ENCODE measurements around the gene PHEX.

The PHEX gene

DNA sequence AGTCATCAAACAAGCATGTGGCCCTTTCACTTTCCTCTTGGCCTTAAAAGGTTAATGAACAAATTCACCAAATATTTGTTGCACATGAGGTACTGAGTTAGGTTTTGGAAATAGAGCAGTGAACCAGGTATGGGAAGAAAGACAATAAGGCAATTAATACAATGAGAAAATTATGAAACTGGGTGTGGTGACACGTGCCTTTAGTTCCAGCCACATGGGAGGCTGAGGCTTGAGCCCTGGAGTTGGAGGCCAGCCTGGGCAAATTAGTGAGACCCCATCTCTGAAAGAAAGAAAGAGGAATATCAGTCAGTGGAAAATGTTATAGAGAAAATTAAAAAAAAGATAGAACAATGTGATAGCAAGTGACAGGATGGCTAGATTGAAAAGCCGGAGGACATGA is 8.1 kb downstream of the PHEX start:
- DNase-seq (ENCODE audit: low read depth in 2 of 2), result no peak

DNA sequence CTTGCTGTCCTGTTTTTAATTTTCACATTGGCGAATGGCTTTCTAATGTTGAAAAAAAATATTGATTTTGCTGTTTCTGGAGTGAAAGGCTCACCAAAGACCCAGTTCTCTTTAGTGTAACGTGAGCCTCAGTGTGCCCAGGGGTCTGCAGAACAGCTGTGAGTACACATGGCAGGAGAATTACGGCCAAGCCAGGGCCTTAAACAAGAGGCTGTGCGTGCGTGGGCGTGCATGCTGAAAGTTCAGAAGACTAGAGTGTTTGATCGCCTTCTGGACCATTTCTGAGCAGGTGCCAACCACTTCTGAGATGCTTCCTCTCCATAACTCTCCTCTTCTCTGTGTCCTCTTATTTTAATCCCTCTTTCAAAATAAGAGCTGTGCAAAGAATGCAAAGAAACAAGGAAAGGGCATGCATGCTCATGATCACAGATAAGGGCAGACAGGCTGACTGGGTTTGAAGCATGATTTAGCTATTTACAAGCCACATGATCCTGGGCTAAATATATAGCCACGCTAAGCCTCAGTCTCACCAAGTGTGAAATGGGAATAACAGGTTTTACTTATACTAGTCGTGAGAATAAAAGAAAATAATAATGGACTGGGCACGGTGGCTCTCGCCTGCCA is 9.9 kb downstream of the PHEX start:
- DNase-seq (ENCODE audit: low read depth in 2 of 2), result no peak

DNA sequence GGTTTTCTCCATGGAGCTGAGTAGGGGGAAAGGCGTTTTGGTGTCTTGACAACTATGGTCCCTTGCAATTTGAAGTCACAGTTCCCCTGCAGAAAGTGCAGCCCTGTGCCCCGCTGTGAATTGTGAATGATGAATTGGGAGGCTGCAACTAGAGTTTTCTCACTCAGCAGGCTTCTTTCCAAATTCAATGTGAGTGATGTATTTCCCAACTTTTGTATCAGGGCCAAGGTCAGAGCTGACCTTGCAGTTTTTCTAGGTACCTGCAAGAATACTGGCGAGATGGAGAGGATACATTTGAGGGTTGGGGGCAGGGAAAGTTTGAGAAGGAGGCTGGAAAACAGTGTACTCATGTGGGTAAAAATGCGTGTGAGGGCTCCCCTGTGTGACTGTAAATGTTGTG is 11.7 kb downstream of the PHEX start:
- DNase-seq (ENCODE audit: low read depth in 2 of 2), result no peak

DNA sequence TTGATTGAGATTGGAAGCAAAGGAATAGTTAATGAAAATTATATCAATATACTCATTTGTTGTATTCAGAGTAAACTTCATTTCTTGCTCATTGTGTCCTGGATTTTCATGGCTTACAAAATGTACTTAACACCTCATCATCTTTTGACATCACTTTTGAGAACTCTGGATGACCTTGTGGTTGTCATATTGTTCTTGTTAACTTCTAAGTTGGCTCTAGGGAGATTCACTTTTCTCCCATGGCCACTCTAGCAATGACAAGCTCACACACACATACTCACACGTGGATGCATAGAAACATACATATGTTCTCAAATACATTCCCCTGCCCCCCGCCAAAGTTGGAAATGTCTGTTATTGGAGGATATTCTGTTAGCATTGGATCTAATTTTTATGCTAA is 15.3 kb downstream of the PHEX start:
- no peak for DNase-seq (ENCODE audit: low read depth in 2 of 2)

DNA sequence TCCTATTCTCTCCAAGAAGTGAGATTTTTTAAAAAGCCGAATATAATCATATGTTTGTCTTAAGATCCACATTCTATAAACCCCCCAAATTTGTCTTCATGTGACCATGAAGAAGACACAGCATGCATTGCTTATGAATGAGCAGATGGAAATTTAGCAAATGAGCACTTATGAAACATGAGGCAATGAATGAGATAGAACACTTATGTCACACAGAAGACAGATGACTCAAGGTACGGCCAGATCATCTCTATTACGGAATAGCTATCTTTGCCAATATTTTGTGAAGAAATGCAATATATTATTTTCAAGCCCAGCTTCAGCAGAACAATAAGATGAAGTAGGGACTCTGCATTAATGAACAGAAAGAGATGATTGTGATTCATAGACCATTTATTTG is 21.4 kb downstream of the PHEX start:
- DNase-seq (ENCODE audit: low read depth in 2 of 2), result no peak

DNA sequence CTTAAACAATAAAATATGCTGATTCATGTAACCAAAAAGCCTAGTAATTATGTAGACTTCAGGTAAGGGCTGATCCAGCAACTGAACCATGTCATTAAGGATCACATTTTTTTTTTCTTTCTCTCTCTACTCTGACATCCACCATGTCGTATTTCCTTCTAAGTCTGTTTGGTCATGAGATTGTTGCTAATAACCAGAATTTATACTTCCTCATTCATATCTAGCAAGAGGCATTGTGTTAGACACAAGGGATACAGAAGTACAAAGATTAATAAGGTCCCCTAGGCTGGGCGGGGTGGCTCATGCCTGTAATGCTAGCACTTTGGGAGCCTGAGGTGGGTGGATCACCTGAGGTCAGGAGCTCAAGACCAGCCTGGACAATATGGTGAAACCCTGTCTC is 24.1 kb downstream of the PHEX start:
- no peak for DNase-seq (ENCODE audit: low read depth in 2 of 2)

DNA sequence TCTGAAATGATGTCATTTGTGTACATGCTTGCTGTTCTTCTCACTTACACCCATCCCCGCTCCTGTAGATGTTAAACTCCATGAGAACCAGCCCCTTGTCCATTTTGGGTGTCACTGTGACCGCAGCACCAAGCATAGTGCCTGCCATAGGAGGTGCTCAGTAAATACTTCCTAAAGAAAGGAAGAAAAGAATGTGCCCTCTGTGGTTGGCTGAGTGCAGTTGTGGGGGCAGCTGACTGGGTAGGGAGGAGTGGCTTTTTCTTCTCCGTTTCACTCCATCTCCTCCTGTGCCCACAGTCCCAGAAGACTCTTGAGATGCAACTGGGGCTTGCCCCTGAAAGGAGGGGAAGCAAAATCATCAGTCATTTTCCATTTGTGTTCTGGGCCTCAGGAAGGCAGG is 25.5 kb downstream of the PHEX start:
- no peak for DNase-seq (ENCODE audit: low read depth in 2 of 2)

DNA sequence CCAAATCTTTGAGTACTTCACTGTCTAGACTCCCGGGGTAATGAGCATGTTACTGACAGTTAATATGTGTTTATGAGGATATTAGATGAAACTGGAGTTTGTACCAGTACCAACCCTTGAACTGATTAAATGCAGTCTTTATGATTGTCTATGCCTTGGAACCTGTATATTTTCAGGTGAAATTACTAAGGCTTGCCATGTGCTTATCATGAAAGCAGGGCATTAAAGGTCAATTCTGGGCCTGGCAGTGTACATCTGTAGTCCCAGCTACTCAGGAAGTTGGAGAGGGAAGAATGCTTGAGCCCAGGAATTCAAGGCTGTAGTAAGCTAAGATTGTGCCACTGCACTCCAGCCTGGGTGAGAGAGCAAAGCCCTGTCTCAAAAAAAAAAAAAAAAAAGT is 27.6 kb downstream of the PHEX start:
- no peak for DNase-seq (ENCODE audit: low read depth in 2 of 2)

DNA sequence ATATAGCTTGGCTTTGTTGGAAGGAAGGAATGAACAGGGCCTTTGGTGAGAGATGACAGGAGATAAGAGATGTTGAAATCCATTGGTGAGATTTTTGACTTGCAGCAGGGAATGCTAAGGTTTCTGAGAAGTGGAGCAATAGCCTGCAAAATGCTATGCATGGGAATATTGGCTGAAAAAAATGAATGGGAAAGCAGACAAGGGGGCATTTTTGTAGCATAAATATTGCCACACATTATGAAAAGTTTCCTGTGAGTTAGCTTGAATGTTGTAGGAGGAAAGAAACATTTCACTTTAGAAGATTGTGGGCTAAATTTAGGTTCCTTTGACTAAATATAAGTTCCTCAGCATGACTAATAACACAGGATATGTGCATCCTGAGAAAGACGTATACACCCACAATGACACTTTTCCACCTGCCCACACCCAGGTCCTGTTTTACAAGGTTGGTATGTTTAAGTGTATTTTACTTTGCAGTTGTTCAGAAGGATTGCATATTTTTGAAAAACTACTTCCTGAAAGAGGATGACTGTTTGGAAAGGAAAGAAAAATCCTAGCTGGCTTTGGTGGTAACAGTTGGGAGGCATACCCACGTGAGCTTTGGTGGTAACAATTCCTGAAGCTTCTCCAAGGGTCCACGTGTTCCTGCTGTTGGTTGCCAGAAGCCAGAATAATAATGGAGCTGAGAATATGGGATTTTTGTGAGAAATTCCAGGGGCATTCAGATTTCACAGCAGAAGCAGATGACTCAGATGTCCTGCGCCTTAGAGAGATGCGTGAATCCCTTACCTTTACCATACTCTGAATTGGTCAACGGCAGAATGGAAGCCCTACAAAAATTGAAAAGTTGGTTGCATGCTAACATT is 28.5 kb downstream of the PHEX start:
- no peak for DNase-seq (ENCODE audit: low read depth in 2 of 2)

DNA sequence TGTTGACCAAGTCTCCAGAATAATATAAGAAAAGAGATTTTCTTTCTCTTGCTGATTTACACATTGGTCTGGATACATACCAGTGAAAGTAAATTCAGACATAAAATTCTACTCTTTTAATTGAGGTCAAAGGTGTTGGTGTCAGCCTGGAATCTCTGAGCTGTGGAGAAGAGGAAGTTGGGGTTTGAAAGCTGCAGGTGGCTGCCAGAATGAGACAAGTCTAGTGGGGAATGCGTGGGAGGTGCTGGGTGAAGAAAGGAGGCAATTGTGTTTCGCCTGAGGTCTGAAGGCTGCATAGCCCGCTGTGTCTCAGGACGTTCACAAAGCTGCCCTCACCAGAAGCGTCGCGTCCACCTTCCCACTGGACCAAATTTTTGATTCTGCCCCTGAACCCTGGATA is 31.2 kb downstream of the PHEX start:
- DNase-seq (ENCODE audit: low read depth in 2 of 2), result peak; percentile 1 to 11

DNA sequence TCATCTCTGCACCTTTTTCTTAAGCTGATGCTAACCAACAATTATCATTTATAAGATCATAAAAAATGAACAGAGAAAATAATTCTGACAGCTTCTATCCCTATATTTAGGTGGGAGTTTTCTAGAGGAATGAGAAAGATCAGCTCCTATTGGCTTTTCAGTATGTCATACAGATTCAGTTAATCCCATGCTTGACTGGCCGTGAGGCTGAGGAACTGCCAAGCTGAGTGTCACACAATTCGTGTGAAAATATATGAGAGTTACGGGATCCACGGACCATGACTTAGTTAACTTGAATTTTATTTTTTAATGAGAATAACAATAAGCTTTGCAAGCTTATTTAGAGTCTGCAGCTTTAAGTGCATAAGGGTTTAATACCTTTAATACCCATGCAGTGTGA is 37.5 kb downstream of the PHEX start:
- DNase-seq (ENCODE audit: low read depth in 2 of 2), result no peak

DNA sequence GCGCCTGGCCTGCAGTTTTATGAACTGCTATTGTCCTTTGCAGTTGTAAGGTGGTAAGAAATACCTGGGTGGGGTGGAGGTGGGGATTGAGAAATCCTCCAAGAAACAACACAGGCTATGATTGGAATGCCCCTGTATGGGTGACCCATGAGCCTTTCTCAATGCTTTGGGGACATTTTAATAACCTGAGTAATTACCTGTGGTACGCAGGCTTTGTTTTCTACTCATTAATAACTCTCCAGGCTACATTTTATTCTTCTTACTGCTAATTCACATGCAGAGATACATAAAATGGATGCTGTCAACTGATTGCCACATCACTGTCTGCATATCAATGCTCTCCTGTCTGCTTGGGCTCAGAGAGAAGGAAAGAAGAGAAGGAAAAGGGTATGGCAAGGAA is 41.8 kb downstream of the PHEX start:
- DNase-seq (ENCODE audit: low read depth in 2 of 2), result no peak

DNA sequence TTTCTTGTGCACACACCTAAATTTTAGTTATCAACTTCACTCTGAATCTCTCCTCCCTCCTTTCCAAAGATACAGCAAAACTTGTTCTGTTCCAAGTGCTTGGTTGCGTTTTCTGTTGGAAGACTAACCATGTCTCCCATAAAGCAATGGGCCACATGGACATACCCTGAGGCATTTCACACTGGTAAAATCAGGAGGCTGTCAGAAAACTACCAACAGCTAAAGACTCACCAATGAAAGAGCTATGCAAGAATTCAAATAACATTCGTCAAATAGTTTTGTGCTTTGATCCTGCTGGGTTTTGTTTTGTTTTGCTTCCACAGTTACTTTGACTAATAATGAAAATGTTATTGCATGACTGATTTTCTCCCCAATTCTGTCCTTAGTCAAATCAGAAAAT is 46.0 kb downstream of the PHEX start:
- DNase-seq (ENCODE audit: low read depth in 2 of 2), result no peak

DNA sequence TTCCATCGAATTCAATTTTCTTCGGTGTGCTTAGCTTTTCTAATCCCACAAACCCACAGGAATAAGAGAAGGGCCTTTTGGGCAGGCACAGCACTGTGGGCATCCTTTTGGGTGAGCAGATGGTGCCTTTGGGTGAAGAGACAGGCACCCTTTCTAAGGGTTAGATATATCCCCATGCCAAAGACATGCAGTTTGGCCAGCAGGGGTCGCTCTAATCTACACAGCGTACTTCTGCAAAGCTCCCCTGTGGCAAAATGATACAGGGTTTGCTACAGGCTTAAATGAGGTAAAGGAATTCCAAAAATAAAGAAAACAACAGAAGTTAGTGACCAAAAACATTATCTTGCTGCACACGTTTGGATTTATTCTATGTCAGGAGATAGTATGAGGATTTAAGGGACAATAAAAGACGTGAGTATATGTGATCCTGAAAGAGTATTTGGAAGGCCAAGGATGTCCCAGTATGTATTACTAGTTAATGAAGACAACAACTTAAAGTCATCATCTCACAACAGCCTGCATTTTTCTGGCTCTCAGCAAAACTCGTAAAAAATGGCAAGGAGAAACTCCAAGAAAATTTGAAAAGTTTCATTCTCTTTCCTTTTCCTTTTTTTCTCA is 49.5 kb downstream of the PHEX start:
- peak; percentile 9 to 16 for DNase-seq (ENCODE audit: low read depth in 2 of 2)

DNA sequence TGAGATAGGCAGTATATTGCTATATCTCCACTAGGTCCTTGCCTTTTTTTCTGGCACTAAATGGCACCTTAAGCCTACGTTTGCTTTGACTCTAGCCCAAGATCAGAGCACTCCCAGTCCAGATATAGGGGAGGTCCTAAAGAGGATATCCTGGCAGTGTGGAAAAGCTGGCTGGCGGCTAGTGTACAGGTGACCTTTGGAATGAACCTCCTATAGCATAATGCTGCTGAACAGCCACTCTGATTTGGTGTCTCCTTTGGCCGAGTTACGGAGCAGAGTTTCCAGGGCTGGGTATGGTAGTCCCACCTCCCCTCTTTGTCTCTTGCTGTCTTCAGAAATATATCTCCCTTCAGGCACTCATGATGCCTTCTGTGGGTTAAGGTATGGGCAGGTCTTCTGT is 53.9 kb downstream of the PHEX start:
- no peak for DNase-seq (ENCODE audit: low read depth in 2 of 2)

DNA sequence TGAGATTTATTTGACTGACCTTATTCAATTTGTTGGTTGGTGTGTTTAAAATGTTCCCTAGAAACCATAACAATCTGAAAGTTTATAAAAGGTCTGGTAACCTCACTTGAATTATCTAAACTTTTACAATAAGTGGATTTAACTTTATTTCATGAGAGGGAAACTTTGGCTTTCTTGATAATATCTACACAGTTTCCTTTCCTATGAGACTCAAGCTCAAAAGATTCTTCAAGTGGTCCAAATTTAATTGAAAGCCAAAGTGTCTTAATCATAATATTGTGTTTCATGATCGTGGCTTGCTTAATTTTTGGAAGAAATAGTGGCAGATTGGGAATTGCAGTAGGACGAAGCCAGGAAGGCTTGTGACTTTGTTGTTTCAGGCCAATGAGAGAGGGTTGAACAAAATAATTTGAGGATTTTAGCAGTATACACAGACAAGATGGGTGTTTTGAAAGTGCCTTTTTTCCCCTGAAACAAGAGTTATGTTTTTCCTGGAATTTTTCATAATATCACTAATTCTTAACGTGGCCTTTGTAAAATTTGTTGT is 55.0 kb downstream of the PHEX start:
- no peak for DNase-seq (ENCODE audit: low read depth in 2 of 2)

DNA sequence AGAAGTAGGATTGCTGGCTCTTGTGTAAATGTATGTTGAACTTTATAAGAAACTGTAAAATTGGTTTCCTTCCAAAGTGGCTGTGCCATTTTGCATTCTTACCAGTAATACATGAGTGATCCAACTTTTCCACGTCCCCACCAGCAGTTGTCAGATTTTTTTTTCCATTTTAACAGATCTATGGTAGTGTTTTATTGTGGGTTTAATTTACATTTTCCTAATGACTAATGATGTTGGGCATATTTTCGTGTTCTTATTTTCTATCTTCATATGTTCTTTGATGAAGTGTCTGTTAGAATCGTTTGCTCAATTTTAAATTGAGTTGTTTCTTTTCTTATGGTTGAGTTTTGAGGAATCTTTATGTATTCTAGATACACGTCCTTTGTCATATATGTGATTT is 56.2 kb downstream of the PHEX start:
- DNase-seq (ENCODE audit: low read depth in 2 of 2), result no peak

DNA sequence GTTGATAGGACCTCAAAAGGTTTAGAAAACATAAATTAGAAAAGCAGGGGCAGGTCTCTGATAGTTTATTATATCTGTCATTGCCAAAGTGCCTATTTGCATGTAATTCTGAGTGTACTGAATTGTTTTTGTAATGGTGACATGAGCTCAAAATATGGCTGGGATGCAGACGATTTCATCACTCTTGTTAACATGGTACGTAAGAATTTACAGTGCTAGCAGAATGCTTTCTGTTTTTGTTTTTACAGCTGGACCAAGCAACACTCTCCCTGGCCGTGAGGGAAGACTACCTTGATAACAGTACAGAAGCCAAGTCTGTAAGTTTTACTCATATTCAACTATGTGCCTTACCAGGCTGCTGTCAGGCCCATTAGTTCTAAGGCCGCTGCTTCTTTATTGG is 58.1 kb downstream of the PHEX start:
- no peak for DNase-seq (ENCODE audit: low read depth in 2 of 2)

DNA sequence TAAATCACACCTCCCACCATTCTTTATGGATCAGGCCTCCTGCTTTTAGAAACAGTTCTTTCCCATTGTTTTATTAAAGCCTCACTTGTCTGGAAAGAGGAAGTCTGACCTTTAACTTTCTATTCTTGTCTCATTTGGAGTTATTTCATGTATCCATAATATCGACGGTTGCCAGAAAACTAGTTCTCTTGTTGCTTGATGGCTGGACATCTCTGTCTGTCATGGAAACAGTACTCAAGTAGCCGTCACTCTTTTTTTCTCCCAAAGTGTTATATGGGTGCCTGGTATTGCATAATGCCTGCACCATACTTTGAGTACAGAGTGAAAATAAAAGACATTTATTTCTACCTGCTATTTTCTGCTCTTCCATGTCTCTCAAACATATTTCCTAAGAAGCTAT is 61.4 kb downstream of the PHEX start:
- no peak for DNase-seq (ENCODE audit: low read depth in 2 of 2)

DNA sequence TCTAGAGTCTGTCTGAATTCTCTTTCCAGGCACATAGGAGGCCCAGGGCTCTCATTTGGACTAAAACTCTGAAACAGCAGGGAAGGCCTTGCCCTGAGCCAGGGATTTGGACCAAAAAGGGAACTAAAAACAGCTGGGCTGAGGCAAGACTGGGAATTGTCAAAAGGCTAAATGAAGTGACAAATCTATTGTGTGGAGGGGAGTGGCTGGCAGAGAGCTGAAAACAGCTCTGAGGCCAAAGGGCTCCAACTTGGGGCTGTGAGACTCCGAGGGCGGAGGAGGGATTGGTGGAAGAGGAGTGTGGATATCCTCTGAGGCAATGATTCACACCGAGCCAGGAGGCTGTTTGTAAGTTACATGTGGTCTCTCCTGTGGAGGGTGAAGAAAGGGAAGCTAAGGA is 63.2 kb downstream of the PHEX start:
- DNase-seq (ENCODE audit: low read depth in 2 of 2), result no peak

DNA sequence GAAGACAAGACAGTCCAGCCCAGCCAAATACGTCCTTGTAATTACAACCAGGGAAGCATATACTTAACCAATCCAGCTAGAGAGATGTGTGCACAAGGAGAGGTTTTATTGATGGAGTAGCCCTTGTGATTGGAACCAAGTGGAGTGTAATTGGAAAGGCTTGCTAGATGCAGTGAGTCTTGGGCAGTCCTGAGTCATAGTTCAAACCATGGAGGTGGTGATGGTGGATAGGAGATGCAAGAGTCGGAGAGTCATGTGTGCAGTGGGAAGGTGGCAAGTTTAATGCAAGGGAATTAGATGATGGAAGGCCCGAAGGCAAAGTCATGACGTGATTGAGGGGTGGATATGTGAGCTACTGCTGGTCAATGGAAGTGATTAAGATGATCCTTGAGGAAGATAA is 63.7 kb downstream of the PHEX start:
- no peak for DNase-seq (ENCODE audit: low read depth in 2 of 2)

DNA sequence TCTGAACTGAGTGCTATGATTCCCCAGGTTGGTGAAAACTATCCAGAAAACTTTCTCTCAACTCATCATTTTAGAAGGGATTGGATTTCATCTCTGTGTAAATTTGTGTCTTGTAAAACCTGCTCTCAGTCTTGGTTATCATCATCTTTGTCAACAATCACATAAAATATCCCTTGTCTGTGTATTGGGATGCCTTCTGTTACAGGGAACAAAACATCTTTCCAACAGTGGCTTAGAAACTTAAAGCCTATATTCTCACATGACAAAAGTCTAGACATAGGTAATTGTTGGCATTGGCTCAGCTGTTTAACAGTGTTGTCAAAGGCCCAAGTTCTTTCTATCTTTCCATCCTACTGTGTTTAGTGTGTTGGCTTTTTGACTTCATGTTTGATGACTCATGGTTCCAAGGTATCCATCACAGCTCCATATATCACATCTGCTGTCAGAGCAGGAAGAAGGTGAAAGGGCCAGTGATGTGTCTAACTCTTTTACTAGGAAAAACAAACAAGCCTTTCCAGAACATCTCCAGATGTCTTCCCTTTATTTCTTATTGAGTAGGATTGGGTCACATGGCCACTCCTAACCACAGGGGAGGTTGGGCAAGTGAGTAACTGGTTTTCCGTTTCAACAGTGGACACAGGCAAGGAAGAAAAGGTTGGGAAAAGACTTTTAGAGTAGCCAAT is 65.0 kb downstream of the PHEX start:
- DNase-seq (ENCODE audit: low read depth in 2 of 2), result no peak
